ACHN (cell line): Measurements from ENCODE around the gene KCNE5.
"Not testable (repeated sequence)": the region's sequence is repeated elsewhere in the genome, so short reads cannot be mapped to it uniquely, and the experiment has no call there.

ENCODE experiments used
- DNase-seq: peaks from one replicate; pipeline ENCODE4 v3.0.0-alpha.2; 2015
- in situ Hi-C: cut with HindIII; loops from 2 replicates; pipeline ENCODE4 v1.10.0; 2017; ENCODE audit warnings: low sequenced_read_pairs, low pct_ligation_motif_present, low pct_unique_long_range_greater_than_20kb

Gene KCNE5

GRCh38 chrX:109624641-109625616 lies at the start of gene KCNE5:
Gene KCNE5 (minus strand): TSS chrX:109625172. CDS start chrX:109625020, 152 bp downstream.
- in situ Hi-C loops: no loop called here
- no peak for DNase-seq

GRCh38 chrX:109672239-109672638 lies 47.3 kb upstream of the KCNE5 start:
- DNase-seq: no peak
- in situ Hi-C loops: no loop called here

GRCh38 chrX:109671170-109671569 lies 46.2 kb upstream of the KCNE5 start:
- in situ Hi-C loops, DNase-seq: not testable (repeated sequence)

- in situ Hi-C loops: no loop called here
- no peak for DNase-seq
These were observed 43.0 kb upstream of the KCNE5 start for GRCh38 chrX:109667986-109668385.

- no peak for DNase-seq
- in situ Hi-C loops: no loop called here
These were observed 35.6 kb upstream of the KCNE5 start for GRCh38 chrX:109660435-109661143.

GRCh38 chrX:109658391-109658790 lies 33.4 kb upstream of the KCNE5 start:
- DNase-seq: no peak
- in situ Hi-C loops: no loop called here

- DNase-seq, in situ Hi-C loops: not testable (repeated sequence)
These were observed 32.4 kb upstream of the KCNE5 start for GRCh38 chrX:109657364-109657763.

- no peak for DNase-seq
- in situ Hi-C loops: no loop called here
These were observed 31.8 kb upstream of the KCNE5 start for GRCh38 chrX:109656774-109657173.

- DNase-seq: no peak
- in situ Hi-C loops: no loop called here
These were observed 30.7 kb upstream of the KCNE5 start for GRCh38 chrX:109655502-109656201.

- in situ Hi-C loops: no loop called here
- no peak for DNase-seq
These were observed 29.6 kb upstream of the KCNE5 start for GRCh38 chrX:109654516-109655109.

- in situ Hi-C loops, DNase-seq: not testable (repeated sequence)
These were observed 19.7 kb upstream of the KCNE5 start for GRCh38 chrX:109644671-109645070.

GRCh38 chrX:109643687-109644086 lies 18.7 kb upstream of the KCNE5 start:
- no peak for DNase-seq
- in situ Hi-C loops: no loop called here

- in situ Hi-C loops: no loop called here
- no peak for DNase-seq
These were observed 13.2 kb upstream of the KCNE5 start for GRCh38 chrX:109638158-109638557.

GRCh38 chrX:109637477-109637876 lies 12.5 kb upstream of the KCNE5 start:
- DNase-seq, in situ Hi-C loops: not testable (repeated sequence)

- peak; percentile 13 for DNase-seq
- in situ Hi-C loops: no loop called here
These were observed 10.2 kb upstream of the KCNE5 start for GRCh38 chrX:109635146-109635545.

GRCh38 chrX:109632906-109633504 lies 8.0 kb upstream of the KCNE5 start:
- in situ Hi-C loops: no loop called here
- DNase-seq: peak; percentile 25

GRCh38 chrX:109629310-109629709 lies 4.3 kb upstream of the KCNE5 start:
- no peak for DNase-seq

GRCh38 chrX:109626637-109627036 lies 1.7 kb upstream of the KCNE5 start:
- in situ Hi-C loops: no loop called here

More at GRCh38 chrX:109629310-109629709, 4.3 kb upstream of the KCNE5 start:
- in situ Hi-C loops: no loop called here

More at GRCh38 chrX:109626637-109627036, 1.7 kb upstream of the KCNE5 start:
- no peak for DNase-seq
